ENCODE data around the gene SLC12A6. TPM values are rescaled to one million over a fixed set of nuclear protein-coding genes. Genes with fewer than 3 reads are reported as not detected.

SLC12A6 gene
- total RNA-seq, 1 experiment from 2014 or later, result 19.5 TPM

DNA sequence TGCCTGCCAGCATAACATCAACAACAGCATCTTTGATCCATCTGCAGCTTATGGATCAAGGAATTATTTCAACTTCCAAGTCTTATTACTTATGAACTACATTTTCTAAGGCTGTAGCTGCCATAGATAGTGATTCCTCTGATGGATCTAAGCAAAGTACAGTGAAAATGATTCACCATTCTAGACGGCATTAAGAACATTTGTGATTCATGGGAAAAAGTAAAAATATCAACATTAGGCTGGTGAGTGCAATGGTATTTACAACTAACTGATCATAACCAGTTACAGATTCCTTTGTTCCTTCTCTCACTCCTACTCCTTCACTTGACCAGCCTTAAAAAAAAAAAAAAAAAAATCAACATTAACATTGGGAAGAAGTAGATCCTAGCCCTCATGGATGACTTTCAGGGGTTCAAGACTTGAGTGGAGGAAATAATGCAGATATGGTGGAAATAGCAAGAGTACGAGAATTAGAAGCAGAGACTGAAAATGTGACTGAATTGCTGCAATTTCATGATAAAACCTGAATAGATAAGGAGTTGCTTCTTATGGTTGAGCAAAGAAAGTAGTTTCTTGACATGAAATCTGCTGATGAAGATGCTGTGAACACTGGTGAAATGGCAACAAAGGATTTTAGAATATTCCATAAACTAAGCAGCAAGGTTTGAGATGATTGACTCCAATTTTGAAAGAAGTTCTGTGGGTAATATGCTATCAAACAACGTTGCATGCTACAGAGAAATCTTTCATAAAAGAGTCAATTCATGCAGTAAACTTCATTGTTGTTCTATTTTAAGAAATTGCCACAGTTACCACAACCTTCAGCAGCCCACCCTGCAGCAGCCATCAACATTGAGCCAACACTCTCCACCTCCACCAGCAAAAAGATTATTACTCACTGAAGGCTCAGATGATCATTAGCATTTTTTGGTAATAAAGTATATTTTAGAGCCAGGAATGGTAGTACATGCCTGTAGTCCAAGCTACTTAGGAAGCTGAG lies 22.8 kb downstream of the SLC12A6 start:
- intact Hi-C loops (cut with micrococcal nuclease; ENCODE audit: unreplicated experiment) (no loop called here), in situ Hi-C loops (cut with HindIII; ENCODE audit: low pct_unique_long_range_greater_than_20kb, low sequenced_read_pairs) (no loop called here)
- H3K4me3 ChIP-seq (ENCODE audit: low read depth in 2 of 2, low read length in 2 of 2), result no peak overlapping the region
- ChIA-PET CTCF (no interaction called here), POLR2A (interaction anchor here (0.7 kb wide), 1 partner anchor 194 kb away, joined by 4 read pairs; no protein-coding TSS in a partner anchor)
- no peaks in the 10 kb centered on the region for H3K9me3 ChIP-seq (ENCODE audit: control insufficient read depth, insufficient read depth, low read depth, low read length)
- no peak overlapping the region for H3K27ac ChIP-seq (ENCODE audit: low read length)
- TF ChIP-seq, protein P1, sequence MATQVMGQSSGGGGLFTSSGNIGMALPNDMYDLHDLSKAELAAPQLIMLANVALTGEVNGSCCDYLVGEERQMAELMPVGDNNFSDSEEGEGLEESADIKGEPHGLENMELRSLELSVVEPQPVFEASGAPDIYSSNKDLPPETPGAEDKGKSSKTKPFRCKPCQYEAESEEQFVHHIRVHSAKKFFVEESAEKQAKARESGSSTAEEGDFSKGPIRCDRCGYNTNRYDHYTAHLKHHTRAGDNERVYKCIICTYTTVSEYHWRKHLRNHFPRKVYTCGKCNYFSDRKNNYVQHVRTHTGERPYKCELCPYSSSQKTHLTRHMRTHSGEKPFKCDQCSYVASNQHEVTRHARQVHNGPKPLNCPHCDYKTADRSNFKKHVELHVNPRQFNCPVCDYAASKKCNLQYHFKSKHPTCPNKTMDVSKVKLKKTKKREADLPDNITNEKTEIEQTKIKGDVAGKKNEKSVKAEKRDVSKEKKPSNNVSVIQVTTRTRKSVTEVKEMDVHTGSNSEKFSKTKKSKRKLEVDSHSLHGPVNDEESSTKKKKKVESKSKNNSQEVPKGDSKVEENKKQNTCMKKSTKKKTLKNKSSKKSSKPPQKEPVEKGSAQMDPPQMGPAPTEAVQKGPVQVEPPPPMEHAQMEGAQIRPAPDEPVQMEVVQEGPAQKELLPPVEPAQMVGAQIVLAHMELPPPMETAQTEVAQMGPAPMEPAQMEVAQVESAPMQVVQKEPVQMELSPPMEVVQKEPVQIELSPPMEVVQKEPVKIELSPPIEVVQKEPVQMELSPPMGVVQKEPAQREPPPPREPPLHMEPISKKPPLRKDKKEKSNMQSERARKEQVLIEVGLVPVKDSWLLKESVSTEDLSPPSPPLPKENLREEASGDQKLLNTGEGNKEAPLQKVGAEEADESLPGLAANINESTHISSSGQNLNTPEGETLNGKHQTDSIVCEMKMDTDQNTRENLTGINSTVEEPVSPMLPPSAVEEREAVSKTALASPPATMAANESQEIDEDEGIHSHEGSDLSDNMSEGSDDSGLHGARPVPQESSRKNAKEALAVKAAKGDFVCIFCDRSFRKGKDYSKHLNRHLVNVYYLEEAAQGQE (IDR thresholded peaks at IDR 0.05; ENCODE audit: insufficient read depth in 1 of 2, low read depth in 2 of 2, low read length in 1 of 2), result no peak
- no peak for TF ChIP-seq CTCF (IDR thresholded peaks at IDR 0.05)
- TF ChIP-seq SIN3A (IDR thresholded peaks at IDR 0.05; ENCODE audit: borderline replicate concordance, insufficient read depth, low read depth, low read length), result no peak
- no peak for TF ChIP-seq POLR2AphosphoS5 (IDR thresholded peaks at IDR 0.05; ENCODE audit: low read depth, low read length)
- no peak for TF ChIP-seq TCF7L2 (IDR thresholded peaks at IDR 0.05; ENCODE audit: low read depth, low read length)
- H3K36me3 ChIP-seq (ENCODE audit: control insufficient read depth, insufficient read depth, low read length), result no peaks in the 10 kb centered on the region
- H3K4me1 ChIP-seq (ENCODE audit: control insufficient read depth, insufficient read depth, low read length), result peaks cover 11% of the 10 kb centered on the region; the same call in 1 of the 2 replicates
- no peak for ATAC-seq
- no TSS peak for BruUV-seq (replicated peaks)
- no peak for DNase-seq (ENCODE audit: low read depth, low spot score)
- H3K27me3 ChIP-seq (ENCODE audit: control insufficient read depth, insufficient read depth, low read length), result no peaks in the 10 kb centered on the region

GRCh38 chr15:34311563-34311962 lies 26.0 kb downstream of the SLC12A6 start:
- POLR2A ChIA-PET, result no interaction called here
- no peak overlapping the region for H3K4me3 ChIP-seq (ENCODE audit: low read depth in 2 of 2, low read length in 2 of 2)
- H3K9me3 ChIP-seq (ENCODE audit: control insufficient read depth, insufficient read depth, low read depth, low read length), result no peaks in the 10 kb centered on the region
- no peaks in the 10 kb centered on the region for H3K27me3 ChIP-seq (ENCODE audit: control insufficient read depth, insufficient read depth, low read length)
- ATAC-seq (no peak), DNase-seq (ENCODE audit: low read depth, low spot score) (no peak)
- CTCF ChIA-PET, result no interaction called here
- in situ Hi-C loops (cut with HindIII; ENCODE audit: low pct_unique_long_range_greater_than_20kb, low sequenced_read_pairs) (no loop called here), intact Hi-C loops (cut with micrococcal nuclease; ENCODE audit: unreplicated experiment) (no loop called here)
- TF ChIP-seq, protein P1 (IDR thresholded peaks at IDR 0.05; ENCODE audit: insufficient read depth in 1 of 2, low read depth in 2 of 2, low read length in 1 of 2), result no peak
- TF ChIP-seq TCF7L2 (IDR thresholded peaks at IDR 0.05; ENCODE audit: low read depth, low read length) (no peak), POLR2AphosphoS5 (IDR thresholded peaks at IDR 0.05; ENCODE audit: low read depth, low read length) (no peak)
- H3K4me1 ChIP-seq (ENCODE audit: control insufficient read depth, insufficient read depth, low read length), result peaks cover 2% of the 10 kb centered on the region; the same call in 1 of the 2 replicates
- no peaks in the 10 kb centered on the region for H3K36me3 ChIP-seq (ENCODE audit: control insufficient read depth, insufficient read depth, low read length)
- BruUV-seq (replicated peaks), result no TSS peak
- H3K27ac ChIP-seq (ENCODE audit: low read length), result no peak overlapping the region

Measured in Panc1 (cell line).